DND-41 (cell line): ENCODE measurements around the gene PGF.

ENCODE experiments used
- ATAC-seq: fragments of 200-7000 bp; cut with Tn5 transposase; 3 replicates; pipeline ENCODE4 v1.9.1; 2021; ENCODE audit warnings: low read depth; ENCODE audit not compliant: insufficient read depth
- DNase-seq: peaks from one replicate; pipeline ENCODE4 v3.0.0-alpha.2; 2020
- H2AFZ ChIP-seq: 2 replicates; pipeline ENCODE4 v1.6.0; 2012; ENCODE audit warnings: low read depth, low read length
- H3K27ac ChIP-seq: 2 replicates; pipeline ENCODE4 v1.5.1; 2012; ENCODE audit warnings: low read length, inconsistent platforms
- H3K27me3 ChIP-seq: fragments of 200-600 bp; sonication (generic); 2 replicates; pipeline ENCODE4 v1.6.0; 2012; ENCODE audit warnings: low read length, mild to moderate bottlenecking, inconsistent platforms; ENCODE audit not compliant: insufficient read depth, poor library complexity
- H3K36me3 ChIP-seq: 2 replicates; pipeline ENCODE4 v1.5.1; 2012; ENCODE audit warnings: low read length, inconsistent platforms; ENCODE audit not compliant: insufficient read depth
- H3K4me1 ChIP-seq: 2 replicates; pipeline ENCODE4 v1.5.1; 2012; ENCODE audit warnings: mild to moderate bottlenecking, low read length; ENCODE audit not compliant: insufficient read depth
- H3K4me2 ChIP-seq: 2 replicates; pipeline ENCODE4 v1.6.0; 2012; ENCODE audit warnings: mild to moderate bottlenecking, moderate library complexity, low read length, inconsistent platforms; ENCODE audit not compliant: insufficient read depth
- H3K4me3 ChIP-seq, 2 experiments: fragments of 200-600 bp in 1 of 2; shearing (Covaris generic) in 1 of 2; 2 replicates each; pipeline ENCODE4 v1.5.1; 2012 to 2016; ENCODE audit warnings: inconsistent platforms in 2 of 2, low read length in 2 of 2, mild to moderate bottlenecking in 2 of 2, low read depth in 1 of 2, moderate library complexity in 1 of 2
- H3K79me2 ChIP-seq: 2 replicates; pipeline ENCODE4 v1.6.0; 2012; ENCODE audit warnings: low read length, inconsistent platforms; ENCODE audit not compliant: insufficient read depth
- H3K9ac ChIP-seq: 2 replicates; pipeline ENCODE4 v1.6.0; 2012; ENCODE audit warnings: low read depth, mild to moderate bottlenecking, inconsistent platforms, low read length, moderate library complexity
- H3K9me3 ChIP-seq: 2 replicates; pipeline ENCODE4 v1.5.1; 2012; ENCODE audit warnings: low read length, moderate library complexity, mild to moderate bottlenecking, inconsistent platforms; ENCODE audit not compliant: insufficient read depth, severe bottlenecking
- H4K20me1 ChIP-seq: 2 replicates; pipeline ENCODE4 v1.6.0; 2012; ENCODE audit warnings: low read length; ENCODE audit not compliant: insufficient read depth
- EZH2 ChIP-seq: IDR thresholded peaks from 3 replicates; pipeline ENCODE4 v1.6.1; 2012; ENCODE audit warnings: borderline replicate concordance, low read depth, mild to moderate bottlenecking, moderate library complexity, low read length, inconsistent platforms; ENCODE audit not compliant: severe bottlenecking
- TF ChIP-seq, protein P1 (sequence below): IDR thresholded peaks from 2 replicates; pipeline ENCODE4 v1.5.1; 2012; ENCODE audit warnings: borderline replicate concordance, low read length, moderate library complexity, mild to moderate bottlenecking; ENCODE audit not compliant: poor library complexity, severe bottlenecking; ENCODE audit errors: extremely low read depth

Gene PGF

DNA sequence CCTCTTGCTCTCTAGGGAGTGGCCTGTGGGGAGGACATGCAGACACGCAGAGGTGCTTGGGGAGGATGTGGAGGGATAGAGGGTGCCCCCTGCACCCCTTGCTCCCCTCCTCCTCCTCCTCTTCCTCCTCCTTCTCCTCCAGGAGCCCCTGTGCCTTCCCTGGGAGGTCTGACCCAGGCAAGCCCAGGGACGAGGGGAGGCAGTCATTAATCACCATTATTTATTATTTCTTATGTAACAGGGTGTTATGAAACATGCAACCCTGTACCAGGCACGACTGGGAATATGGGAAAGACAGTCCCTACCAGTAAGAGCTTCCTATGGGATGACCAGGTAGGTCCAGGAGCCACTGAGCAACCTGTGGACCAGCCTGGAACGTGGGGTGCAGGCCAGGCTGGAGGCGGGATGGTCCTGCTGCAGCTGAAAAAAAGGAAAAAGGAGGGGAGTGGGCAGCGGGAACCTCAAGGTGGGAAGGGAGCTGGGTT, 22.5 kb upstream of the PGF start:
- H3K4me1 ChIP-seq, result no peaks in the 10 kb centered on the region
- TF ChIP-seq, protein P1, sequence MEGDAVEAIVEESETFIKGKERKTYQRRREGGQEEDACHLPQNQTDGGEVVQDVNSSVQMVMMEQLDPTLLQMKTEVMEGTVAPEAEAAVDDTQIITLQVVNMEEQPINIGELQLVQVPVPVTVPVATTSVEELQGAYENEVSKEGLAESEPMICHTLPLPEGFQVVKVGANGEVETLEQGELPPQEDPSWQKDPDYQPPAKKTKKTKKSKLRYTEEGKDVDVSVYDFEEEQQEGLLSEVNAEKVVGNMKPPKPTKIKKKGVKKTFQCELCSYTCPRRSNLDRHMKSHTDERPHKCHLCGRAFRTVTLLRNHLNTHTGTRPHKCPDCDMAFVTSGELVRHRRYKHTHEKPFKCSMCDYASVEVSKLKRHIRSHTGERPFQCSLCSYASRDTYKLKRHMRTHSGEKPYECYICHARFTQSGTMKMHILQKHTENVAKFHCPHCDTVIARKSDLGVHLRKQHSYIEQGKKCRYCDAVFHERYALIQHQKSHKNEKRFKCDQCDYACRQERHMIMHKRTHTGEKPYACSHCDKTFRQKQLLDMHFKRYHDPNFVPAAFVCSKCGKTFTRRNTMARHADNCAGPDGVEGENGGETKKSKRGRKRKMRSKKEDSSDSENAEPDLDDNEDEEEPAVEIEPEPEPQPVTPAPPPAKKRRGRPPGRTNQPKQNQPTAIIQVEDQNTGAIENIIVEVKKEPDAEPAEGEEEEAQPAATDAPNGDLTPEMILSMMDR, result no peak
- no peak for TF ChIP-seq EZH2
- no peaks in the 10 kb centered on the region for H4K20me1 ChIP-seq
- H3K9me3 ChIP-seq, result no peaks in the 10 kb centered on the region
- no peak overlapping the region for H3K4me3 ChIP-seq
- no peak for DNase-seq
- H3K4me2 ChIP-seq, result no peak overlapping the region
- no peaks in the 10 kb centered on the region for H3K36me3 ChIP-seq
- H3K27ac ChIP-seq, result no peak overlapping the region
- no peak overlapping the region for H2AFZ ChIP-seq
- no peaks in the 10 kb centered on the region for H3K79me2 ChIP-seq
- H3K9ac ChIP-seq, result no peak overlapping the region
- no peak for ATAC-seq
- no peaks in the 10 kb centered on the region for H3K27me3 ChIP-seq

DNA sequence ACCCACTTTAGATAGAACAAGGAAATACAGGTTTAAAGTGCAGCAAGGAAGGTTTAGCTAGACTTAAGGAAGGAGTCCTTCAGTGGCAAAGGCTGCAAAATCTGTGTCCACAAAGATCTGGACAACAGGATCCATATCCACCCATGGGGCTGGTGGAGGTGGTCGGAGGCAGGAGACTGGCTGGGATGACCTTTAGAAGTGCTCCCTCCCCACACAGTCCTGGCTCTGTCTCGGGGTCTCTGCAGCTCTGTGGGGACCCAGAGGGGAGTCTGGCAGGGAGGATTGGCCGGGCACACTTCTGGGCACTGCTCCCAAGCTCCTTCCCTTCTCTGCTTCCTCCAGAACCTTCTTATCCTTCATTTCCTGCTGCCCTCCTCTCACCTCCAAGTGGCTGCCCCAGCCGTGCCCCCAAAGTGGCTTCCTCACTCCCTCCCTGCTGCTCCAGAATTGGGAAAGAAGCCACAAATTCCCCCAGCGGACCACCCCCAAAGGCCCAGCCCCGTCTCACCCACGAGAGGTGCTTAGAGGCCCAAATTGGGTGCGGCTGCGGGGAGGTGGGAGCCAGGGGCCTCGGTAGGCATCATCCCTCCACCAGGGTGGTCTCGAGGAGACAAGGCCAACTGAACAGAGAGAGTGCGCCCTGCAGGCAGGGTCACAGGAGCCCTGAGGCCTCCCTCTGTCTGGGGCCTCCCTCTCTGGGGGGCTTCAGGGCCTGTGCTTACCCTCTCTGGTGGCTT, 21.9 kb upstream of the PGF start:
- TF ChIP-seq, protein P1, result no peak
- no peak for TF ChIP-seq EZH2
- ATAC-seq (no peak), DNase-seq (no peak)
- Histone ChIP-seq H3K36me3 (no peaks in the 10 kb centered on the region), H3K4me3 (no peak overlapping the region), H3K9me3 (no peaks in the 10 kb centered on the region), H3K4me1 (no peaks in the 10 kb centered on the region), H3K79me2 (no peaks in the 10 kb centered on the region), H3K27ac (no peak overlapping the region), H3K9ac (no peak overlapping the region), H3K27me3 (no peaks in the 10 kb centered on the region), H3K4me2 (no peak overlapping the region), H4K20me1 (no peaks in the 10 kb centered on the region), H2AFZ (no peak overlapping the region)

GRCh38 chr14:74976264-74977113, 21.1 kb upstream of the PGF start:
- H3K36me3 ChIP-seq, result no peaks in the 10 kb centered on the region
- H3K4me3 ChIP-seq, result no peak overlapping the region
- no peak overlapping the region for H2AFZ ChIP-seq
- no peak overlapping the region for H3K4me2 ChIP-seq
- H4K20me1 ChIP-seq, result no peaks in the 10 kb centered on the region
- H3K27ac ChIP-seq, result no peak overlapping the region
- no peak for ATAC-seq
- no peak for DNase-seq
- no peak overlapping the region for H3K9ac ChIP-seq
- no peak for TF ChIP-seq EZH2
- TF ChIP-seq, protein P1, result no peak
- H3K9me3 ChIP-seq, result no peaks in the 10 kb centered on the region
- no peaks in the 10 kb centered on the region for H3K79me2 ChIP-seq
- H3K27me3 ChIP-seq, result no peaks in the 10 kb centered on the region
- H3K4me1 ChIP-seq, result no peaks in the 10 kb centered on the region
